Uterus (tissue), 4 donors: Measurements from ENCODE around the gene PKNOX2. TPM values are rescaled to one million over a fixed set of nuclear protein-coding genes. Genes with fewer than 3 reads are reported as not detected.
A peak's percentile ranks its signal among the peaks of the same experiment; 100 is the strongest.

ENCODE experiments used
- DNase-seq, 2 donors: peaks; one replicate each; pipeline ENCODE4 v3.0.0-alpha.2; 2019 to 2020
- H3K27ac ChIP-seq, 2 donors: fragments of 200-600 bp; sonication (generic); 1 replicate in 1 of 2; 2 replicates in 1 of 2; pipeline ENCODE4 v1.5.1; 2016 to 2018
- H3K27me3 ChIP-seq, 2 donors: fragments of 200-600 bp; sonication (generic); one replicate each; pipeline ENCODE4 v1.5.1; 2018 to 2019; ENCODE audit warnings: control low read depth in 1 of 2
- H3K36me3 ChIP-seq, 2 donors: fragments of 200-600 bp; sonication (generic); one replicate each; pipeline ENCODE4 v1.5.1; 2019; ENCODE audit warnings: control low read depth in 1 of 2
- H3K4me1 ChIP-seq, 2 donors: fragments of 200-600 bp; sonication (generic); one replicate each; pipeline ENCODE4 v1.5.1; 2018 to 2019; ENCODE audit warnings: control low read depth in 1 of 2
- H3K4me3 ChIP-seq, 2 donors: fragments of 200-600 bp; sonication (generic); 1 replicate in 1 of 2; 2 replicates in 1 of 2; pipeline ENCODE4 v1.5.1; 2018 to 2019; ENCODE audit warnings: mild to moderate bottlenecking in 1 of 2
- H3K9me3 ChIP-seq, 2 donors: fragments of 200-600 bp; sonication (generic); one replicate each; pipeline ENCODE4 v1.5.1; 2019; ENCODE audit warnings: control low read depth in 1 of 2
- CTCF ChIP-seq, 4 experiments: fragments of 200-600 bp in 2 of 4; fragments of 450-650 bp in 2 of 4; sonication (generic) in 2 of 4; IDR thresholded peaks; one replicate each; pipeline ENCODE4 v1.5.1; 2016 to 2019; ENCODE audit warnings: antibody characterized with exemption in 4 of 4, mild to moderate bottlenecking in 2 of 4, moderate library complexity in 1 of 4
- POLR2A ChIP-seq, 2 donors: fragments of 450-650 bp; IDR thresholded peaks; one replicate each; pipeline ENCODE4 v1.6.1; 2016; ENCODE audit warnings: antibody characterized with exemption in 2 of 2, mild to moderate bottlenecking in 1 of 2, moderate library complexity in 1 of 2
- intact Hi-C: fragments of 100-400 bp; cut with DNase I; formaldehyde crosslinking; loops from one replicate; pipeline ENCODE4 v1.15.1; 2023; ENCODE audit warnings: low total_unique reads
- total RNA-seq, 4 donors: library from RNA; depleted of rRNA in 3 of 4; stranded (reverse); fragments of >200 nt in 3 of 4; gene quantifications; one replicate each; pipeline versions ENCODE4 v1.1.0 to v1.2.4, GENCODE V29; 2014 to 2023
- donor health status: DM: yes; HTN: yes; CAD: no.

The PKNOX2 gene
- total RNA-seq, 4 donors from 2014 or later = 0.29 to 22.7 (median 3.3) TPM

- no peaks in the 10 kb centered on the region for H3K4me1 ChIP-seq
- H3K27me3 ChIP-seq = no peaks in the 10 kb centered on the region
- no peaks in the 10 kb centered on the region for H3K9me3 ChIP-seq
- H3K4me3 ChIP-seq = no peak overlapping the region
- no peak overlapping the region for H3K27ac ChIP-seq
- intact Hi-C loops = no loop called here
- TF ChIP-seq CTCF (IDR thresholded peaks at IDR 0.05) = peak in 1 of 4 experiments; percentile 4
- TF ChIP-seq POLR2A (IDR thresholded peaks at IDR 0.05) = no peak
- H3K36me3 ChIP-seq = no peaks in the 10 kb centered on the region
- DNase-seq = no peak
Observed at GRCh38 chr11:125257190-125257579, 92.6 kb downstream of the PKNOX2 start.

GRCh38 chr11:125257751-125258150, 93.2 kb downstream of the PKNOX2 start:
- TF ChIP-seq CTCF (IDR thresholded peaks at IDR 0.05) (no peak), POLR2A (IDR thresholded peaks at IDR 0.05) (no peak)
- Histone ChIP-seq H3K27me3 (no peaks in the 10 kb centered on the region), H3K27ac (no peak overlapping the region), H3K36me3 (no peaks in the 10 kb centered on the region), H3K9me3 (no peaks in the 10 kb centered on the region), H3K4me3 (no peak overlapping the region), H3K4me1 (peaks cover 0 to under 1% of the 10 kb centered on the region in 2 donors)
- intact Hi-C loops = no loop called here
- DNase-seq = no peak

DNA sequence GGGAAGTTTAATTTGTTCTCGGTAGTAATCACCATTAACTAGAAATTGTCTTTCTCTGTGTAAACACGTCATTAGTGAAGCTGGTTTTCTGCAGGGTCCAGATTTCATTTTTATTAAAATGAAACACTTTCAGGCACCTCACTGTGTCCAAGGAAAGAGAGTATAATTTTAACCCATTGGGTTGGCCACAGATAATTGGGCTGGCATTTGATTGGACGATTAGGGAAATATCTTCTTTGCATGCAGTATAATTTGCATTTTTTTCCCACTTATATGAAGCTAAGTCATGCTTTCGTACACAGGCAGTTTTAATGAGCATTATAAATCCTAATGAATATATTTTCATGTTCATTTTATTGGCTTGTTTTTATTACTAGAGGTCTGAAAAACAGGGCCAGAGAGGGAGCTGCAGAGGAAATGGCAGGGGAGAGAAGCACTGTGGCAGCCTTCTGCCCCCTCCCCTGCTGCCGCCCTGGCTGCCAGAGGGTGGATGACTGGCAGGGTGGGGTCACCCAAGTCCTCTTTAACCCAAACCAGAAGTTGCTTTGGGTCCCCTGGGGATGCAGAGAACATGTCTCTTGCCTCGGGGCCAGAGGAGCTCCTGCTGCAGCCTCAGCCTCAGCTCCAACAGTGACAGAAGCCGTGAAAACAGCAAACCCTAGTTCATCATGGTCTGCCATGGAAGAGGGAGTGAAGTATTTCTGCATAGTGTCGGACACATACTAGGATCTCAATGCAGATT, 93.9 kb downstream of the PKNOX2 start:
- TF ChIP-seq CTCF (IDR thresholded peaks at IDR 0.05) (peak in 1 of 4 experiments; percentile 7), POLR2A (IDR thresholded peaks at IDR 0.05) (no peak)
- Histone ChIP-seq H3K9me3 (no peaks in the 10 kb centered on the region), H3K27me3 (no peaks in the 10 kb centered on the region), H3K4me3 (no peak overlapping the region), H3K27ac (peak overlapping the region in 1 of 2 donors; percentile 19), H3K36me3 (no peaks in the 10 kb centered on the region), H3K4me1 (peaks cover 0 to 7% of the 10 kb centered on the region in 2 donors)
- intact Hi-C loops = no loop called here
- DNase-seq = no peak

GRCh38 chr11:125261588-125261987, 97.0 kb downstream of the PKNOX2 start:
- Histone ChIP-seq H3K4me3 (no peak overlapping the region), H3K4me1 (peaks cover 0 to 12% of the 10 kb centered on the region in 2 donors), H3K9me3 (no peaks in the 10 kb centered on the region), H3K27me3 (no peaks in the 10 kb centered on the region), H3K27ac (no peak overlapping the region), H3K36me3 (no peaks in the 10 kb centered on the region)
- TF ChIP-seq POLR2A (IDR thresholded peaks at IDR 0.05) (no peak), CTCF (IDR thresholded peaks at IDR 0.05) (no peak)
- intact Hi-C loops = no loop called here
- DNase-seq = no peak

GRCh38 chr11:125262194-125262829, 97.8 kb downstream of the PKNOX2 start:
- no peak overlapping the region for H3K4me3 ChIP-seq
- H3K4me1 ChIP-seq = peaks cover 0 to 12% of the 10 kb centered on the region in 2 donors

More at GRCh38 chr11:125262194-125262829, 97.8 kb downstream of the PKNOX2 start:
- Histone ChIP-seq H3K9me3 (no peaks in the 10 kb centered on the region), H3K27ac (no peak overlapping the region), H3K27me3 (no peaks in the 10 kb centered on the region), H3K36me3 (no peaks in the 10 kb centered on the region)
- intact Hi-C loops = no loop called here
- TF ChIP-seq CTCF (IDR thresholded peaks at IDR 0.05) (no peak), POLR2A (IDR thresholded peaks at IDR 0.05) (no peak)
- no peak for DNase-seq
